NCI-H82 (cell line): ENCODE results near the gene PTPRN2.

ENCODE experiments used
- DNase-seq: peaks from one replicate; lab custom pipeline; 2025; lab: John Stamatoyannopoulos, UW

The PTPRN2 gene

DNA sequence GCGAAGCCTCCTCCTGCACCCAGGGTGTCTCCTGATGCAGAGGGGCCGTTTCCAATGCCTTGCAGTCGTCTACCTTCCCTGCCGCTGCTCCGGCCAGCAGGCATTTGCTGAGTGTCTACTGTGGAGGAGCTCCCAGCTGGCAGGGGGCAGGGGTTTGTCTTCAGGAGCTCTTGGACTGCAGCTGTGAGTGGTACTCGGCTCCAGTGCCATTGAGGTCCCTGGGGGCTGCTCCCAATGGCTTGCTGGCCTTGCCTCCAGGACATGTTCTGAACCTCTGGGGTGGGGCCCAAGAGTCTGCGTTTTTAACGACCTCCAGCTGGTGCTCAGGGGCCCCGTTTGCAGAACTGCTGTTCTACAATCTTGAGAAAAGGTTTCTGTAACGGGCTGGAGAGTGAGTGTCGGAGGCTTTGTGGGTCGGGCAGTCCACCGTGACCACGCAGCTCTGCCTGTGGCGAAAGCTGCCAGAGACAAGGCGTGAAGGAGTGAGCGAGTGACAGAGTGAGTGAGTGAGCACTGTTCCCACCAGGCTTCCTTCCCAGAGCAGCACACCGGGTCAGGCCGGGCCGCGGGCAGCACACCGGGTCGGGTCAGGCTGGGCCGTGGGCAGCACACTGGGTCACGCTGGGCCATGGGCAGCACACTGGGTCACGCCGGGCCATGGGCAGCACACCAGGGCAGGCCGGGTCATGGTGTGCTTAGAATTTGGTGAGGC lies 520.2 kb downstream of the PTPRN2 start:
- no peak for DNase-seq

DNA sequence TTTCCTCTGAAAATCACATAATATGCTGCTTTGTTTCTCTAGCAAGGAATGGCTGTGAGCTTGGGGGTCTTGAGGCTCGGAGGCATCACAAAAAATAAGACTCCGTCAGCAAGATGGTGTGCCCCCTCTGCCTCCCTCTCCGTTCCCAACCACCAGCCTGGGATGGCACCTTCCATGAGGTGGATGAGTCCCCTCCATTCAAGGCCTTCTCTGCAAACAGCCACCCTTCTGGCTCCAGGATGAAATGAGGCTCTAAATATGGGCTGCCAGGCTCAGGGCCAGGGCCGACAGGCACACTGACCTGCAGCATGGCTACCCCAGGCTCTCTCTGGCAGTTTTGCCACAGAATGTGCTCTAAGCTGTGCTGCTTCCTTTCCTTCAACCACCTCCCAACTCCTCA lies 521.5 kb downstream of the PTPRN2 start:
- DNase-seq: no peak

GRCh38 chr7:158065340-158065739 lies 522.3 kb downstream of the PTPRN2 start:
- no peak for DNase-seq

- no peak for DNase-seq
Measured at GRCh38 chr7:158064631-158065030, 523.0 kb downstream of the PTPRN2 start.

- no peak for DNase-seq
Measured at GRCh38 chr7:158063850-158064610, 523.6 kb downstream of the PTPRN2 start.

DNA sequence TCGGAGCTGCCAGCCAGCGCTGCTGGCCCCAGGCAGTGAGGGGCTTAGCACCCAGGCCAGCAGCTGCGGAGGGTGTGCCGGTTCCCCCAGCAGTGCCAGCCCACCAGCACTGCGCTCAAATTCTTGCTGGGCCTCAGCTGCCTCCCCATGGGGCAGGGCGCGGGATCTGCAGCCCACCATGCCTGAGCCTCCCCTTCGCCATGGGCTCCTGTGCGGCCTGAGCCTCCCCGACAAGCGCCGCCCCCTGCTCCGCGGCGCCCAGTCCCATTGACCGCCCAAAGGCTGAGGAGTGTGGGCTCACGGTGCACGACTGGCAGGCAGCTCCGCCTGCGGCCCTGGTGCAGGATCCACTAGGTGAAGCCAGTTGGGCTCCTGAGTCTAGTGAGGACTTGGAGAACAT lies 525.0 kb downstream of the PTPRN2 start:
- DNase-seq: no peak

DNA sequence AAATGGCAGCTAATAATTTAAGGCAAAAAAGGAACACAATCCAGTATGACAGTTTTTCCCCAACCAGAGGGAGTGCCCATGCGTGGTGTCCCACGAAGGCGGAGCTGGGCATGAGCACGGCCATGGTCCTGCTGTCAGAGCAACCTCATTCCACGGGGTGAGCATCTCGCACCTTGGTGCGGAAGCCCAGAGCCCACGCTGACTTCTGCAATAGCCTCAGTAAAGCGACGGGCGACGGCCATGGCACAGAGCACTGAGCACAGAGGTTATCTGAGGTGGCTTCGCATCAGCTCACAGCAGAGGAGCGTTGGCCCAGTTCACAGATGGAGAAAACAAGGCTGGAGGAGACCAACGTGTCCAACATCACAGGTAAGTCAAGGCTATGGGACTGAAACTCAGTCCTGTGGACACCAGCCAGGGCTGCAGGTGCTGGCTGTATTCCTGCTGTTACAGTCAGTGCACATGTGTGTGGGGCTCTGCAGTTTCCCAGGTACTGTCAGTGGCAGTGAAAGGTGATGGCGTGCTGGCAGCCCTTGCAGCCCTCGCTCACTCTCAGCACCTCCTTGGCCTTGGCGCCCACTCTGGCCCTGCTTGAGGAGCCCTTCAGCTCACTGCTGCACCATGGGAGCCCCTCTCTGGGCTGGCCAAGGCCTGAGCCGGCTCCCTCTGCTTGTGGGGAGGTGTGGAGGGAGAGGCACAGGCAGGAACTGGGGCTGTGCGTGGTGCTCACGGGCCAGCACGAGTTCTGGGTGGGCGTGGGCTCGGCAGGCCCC lies 525.6 kb downstream of the PTPRN2 start:
- DNase-seq: no peak

DNA sequence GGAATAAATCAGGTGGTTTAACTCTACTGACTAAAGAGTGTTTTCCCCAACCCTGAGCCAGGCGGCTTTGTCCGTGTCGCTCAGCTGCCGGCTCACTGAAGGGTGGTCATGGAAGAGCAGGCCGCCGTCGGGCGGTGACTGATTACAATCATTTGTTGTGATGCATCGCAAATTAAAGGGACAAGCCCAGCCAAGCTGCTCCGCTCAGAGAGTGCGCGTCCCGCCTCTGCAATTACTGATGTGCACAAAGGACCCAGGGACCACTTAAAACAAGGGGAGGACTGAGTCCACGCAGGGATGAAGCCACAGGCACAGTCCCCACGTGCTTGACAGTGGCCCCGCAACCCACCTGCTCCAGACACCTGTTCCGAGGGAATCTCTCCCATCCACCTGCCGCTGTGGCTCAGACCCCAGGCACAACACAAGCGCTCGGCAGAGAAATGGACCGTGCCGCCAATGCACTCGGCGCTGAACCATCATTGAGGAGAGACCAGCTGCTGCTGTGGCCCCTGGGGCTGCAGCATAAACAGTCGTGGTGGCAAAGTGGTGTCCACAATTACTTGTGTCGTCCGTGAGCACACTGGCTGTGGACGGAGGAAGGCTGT lies 526.5 kb downstream of the PTPRN2 start:
- DNase-seq: no peak

GRCh38 chr7:158060216-158060615 lies 527.4 kb downstream of the PTPRN2 start:
- DNase-seq: no peak

GRCh38 chr7:158057446-158057845 lies 530.2 kb downstream of the PTPRN2 start:
- DNase-seq: no peak

DNA sequence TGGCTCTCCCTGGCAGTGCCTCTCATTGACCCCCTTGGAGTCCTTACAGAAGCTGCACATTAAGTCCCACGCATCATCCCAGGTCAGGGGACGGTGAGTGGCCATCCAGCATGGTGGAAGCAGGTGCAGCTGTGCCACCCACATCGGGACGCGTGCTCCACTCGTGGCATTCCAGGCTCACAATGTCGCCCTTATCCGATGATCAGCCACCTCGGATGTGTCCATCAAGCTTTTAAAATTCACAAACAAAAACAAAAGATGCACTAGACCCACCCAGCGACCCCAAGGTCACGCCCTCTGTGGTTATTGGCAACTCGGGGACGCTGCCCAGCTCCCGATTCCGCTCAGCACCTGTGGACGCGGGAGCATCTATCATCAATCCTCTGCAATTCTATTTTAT lies 530.9 kb downstream of the PTPRN2 start:
- DNase-seq: no peak

- DNase-seq: no peak
Measured at GRCh38 chr7:158055726-158056510, 531.7 kb downstream of the PTPRN2 start.

DNA sequence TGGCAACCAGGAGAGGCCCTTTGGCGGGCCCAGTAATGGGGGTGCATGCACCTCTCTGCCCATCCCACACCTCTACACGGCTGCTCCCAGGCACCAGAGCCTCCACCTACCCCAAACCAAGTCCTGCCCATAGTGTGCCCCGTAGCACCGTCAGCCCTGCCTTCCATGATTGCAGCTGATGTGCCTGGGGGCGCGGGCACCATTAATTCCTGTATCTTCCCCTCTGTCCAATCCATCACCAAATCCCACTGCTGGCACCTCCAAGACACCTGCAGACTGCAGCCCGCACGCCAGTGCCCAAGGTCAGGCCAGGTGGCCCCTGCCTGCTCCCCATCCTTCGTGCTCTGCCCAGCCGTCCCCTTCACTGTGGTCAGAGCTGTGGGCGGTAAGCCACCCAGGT lies 533.0 kb downstream of the PTPRN2 start:
- DNase-seq: no peak

GRCh38 chr7:158054081-158054480 lies 533.5 kb downstream of the PTPRN2 start:
- no peak for DNase-seq

DNA sequence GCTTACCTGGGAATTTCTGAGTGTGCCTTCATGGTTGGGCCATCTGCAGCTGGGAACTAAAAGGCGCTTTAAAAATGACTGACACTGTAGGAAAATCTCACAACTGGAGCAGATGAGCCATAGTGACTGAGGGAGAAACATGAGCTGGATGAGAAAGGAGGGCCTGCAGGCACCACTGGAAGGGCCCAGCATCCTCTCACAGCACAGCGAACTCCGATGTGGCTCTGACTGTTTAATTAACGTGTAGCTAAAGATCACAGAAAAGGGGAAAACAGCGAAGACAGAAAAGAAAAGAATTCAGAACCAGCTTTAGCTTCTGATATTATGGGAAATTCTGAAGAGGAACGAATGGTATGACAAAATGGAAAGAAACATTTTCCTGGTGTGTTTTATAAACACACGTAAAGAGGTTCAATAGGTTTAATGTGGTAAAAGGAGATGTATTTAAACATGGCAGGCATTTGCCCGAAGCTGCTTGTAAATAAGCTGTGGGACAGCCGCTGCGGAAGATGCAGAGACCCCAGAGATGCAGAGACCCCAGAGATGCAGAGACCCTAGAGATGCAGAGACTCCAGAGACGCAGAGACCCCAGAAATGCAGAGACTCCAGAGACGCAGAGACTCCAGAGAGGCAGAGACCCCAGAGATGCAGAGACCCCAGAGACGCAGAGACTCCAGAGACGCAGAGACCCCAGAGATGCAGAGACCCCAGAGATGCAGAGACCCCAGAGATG lies 534.3 kb downstream of the PTPRN2 start:
- no peak for DNase-seq

GRCh38 chr7:158052381-158053060 lies 535.1 kb downstream of the PTPRN2 start:
- no peak for DNase-seq

DNA sequence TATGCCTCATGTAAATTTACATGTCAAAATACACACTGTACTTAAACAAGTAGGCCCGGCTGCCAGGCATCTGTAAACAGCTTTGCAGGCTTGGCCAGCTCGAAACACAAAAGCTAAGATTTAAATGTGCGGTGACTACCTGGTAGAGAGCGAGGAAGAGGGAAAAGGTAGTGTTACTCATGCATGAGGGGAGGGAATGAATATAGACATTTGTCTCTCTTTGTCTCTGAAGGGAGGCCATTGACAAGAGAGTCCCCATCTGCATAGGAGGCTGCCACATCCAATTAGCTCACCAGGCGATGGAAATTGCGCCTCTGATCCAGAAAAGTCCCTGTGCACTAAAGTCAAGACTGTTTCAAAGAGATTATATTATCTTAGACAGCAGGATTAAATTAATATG lies 535.8 kb downstream of the PTPRN2 start:
- no peak for DNase-seq

- no peak for DNase-seq
Measured at GRCh38 chr7:158050978-158051651, 536.5 kb downstream of the PTPRN2 start.

GRCh38 chr7:158050441-158050977 lies 537.1 kb downstream of the PTPRN2 start:
- no peak for DNase-seq

DNA sequence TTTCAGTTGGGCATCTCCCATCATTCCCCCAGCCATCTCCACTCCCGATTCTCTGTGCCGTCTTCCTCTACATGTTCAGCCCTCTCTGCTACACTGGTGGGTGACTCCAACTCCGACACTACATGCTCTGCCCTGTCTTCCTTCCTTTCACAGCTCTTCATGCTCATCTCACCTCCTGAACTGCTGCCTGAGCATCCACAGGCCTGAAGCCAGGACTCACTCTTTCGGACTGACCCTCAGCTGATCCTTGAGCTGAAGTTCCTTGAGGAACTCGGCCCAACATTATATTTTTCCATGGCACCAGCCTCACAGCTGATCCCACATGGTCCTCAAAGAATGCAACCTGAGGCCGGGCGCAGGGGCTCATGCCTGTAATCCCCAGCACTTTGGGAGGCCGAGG lies 538.4 kb downstream of the PTPRN2 start:
- no peak for DNase-seq
